IPS DF 4.7 (cell line): ENCODE data around the gene OSTM1.

Source experiments
- DNase-seq: peaks from one replicate; pipeline ENCODE4 v3.0.0-alpha.2; 2013; ENCODE audit warnings: low spot score; ENCODE audit errors: extremely low read depth

Gene OSTM1

GRCh38 chr6:108074359-108075144, at the start of gene OSTM1:
Gene OSTM1 (minus strand): TSS chr6:108074741. CDS start chr6:108074651, 90 bp downstream.
- no peak for DNase-seq

- no peak for DNase-seq
These were observed 49.4 kb upstream of the OSTM1 start for GRCh38 chr6:108123946-108124345.

GRCh38 chr6:108123481-108123929, 49.0 kb upstream of the OSTM1 start:
- no peak for DNase-seq

GRCh38 chr6:108121612-108122011, 47.1 kb upstream of the OSTM1 start:
- DNase-seq = no peak

- DNase-seq = no peak
These were observed 45.8 kb upstream of the OSTM1 start for GRCh38 chr6:108120311-108120710.

- DNase-seq = no peak
These were observed 45.2 kb upstream of the OSTM1 start for GRCh38 chr6:108119769-108120141.

GRCh38 chr6:108118810-108119768, 44.5 kb upstream of the OSTM1 start:
- DNase-seq = no peak

- DNase-seq = no peak
These were observed 43.8 kb upstream of the OSTM1 start for GRCh38 chr6:108118359-108118724.

GRCh38 chr6:108117427-108118358, 43.2 kb upstream of the OSTM1 start:
- DNase-seq = no peak

GRCh38 chr6:108116546-108117426, 42.2 kb upstream of the OSTM1 start:
- DNase-seq = no peak

GRCh38 chr6:108115598-108116058, 41.1 kb upstream of the OSTM1 start:
- no peak for DNase-seq

- no peak for DNase-seq
These were observed 40.5 kb upstream of the OSTM1 start for GRCh38 chr6:108114841-108115597.

- DNase-seq = no peak
These were observed 39.3 kb upstream of the OSTM1 start for GRCh38 chr6:108113557-108114519.

- DNase-seq = no peak
These were observed 33.8 kb upstream of the OSTM1 start for GRCh38 chr6:108108374-108108773.

- DNase-seq = no peak
These were observed 32.6 kb upstream of the OSTM1 start for GRCh38 chr6:108107102-108107501.

GRCh38 chr6:108106694-108107093, 32.2 kb upstream of the OSTM1 start:
- no peak for DNase-seq

- DNase-seq = no peak
These were observed 31.7 kb upstream of the OSTM1 start for GRCh38 chr6:108106261-108106660.

- no peak for DNase-seq
These were observed 31.0 kb upstream of the OSTM1 start for GRCh38 chr6:108105571-108105970.
